T-helper 2 cell treated with Interferon-gamma antibody and Interleukin-4, amounts not matched to agents 100 ng/mL and 5 ng/mL, for 36 hours (primary cell): ENCODE measurements around the gene ABHD2. TPM values are rescaled to one million over a fixed set of nuclear protein-coding genes. Genes with fewer than 3 reads are reported as not detected.
"Not testable (repeated sequence)": the region's sequence is repeated elsewhere in the genome, so short reads cannot be mapped to it uniquely, and the experiment has no call there.

Source experiments
- intact Hi-C: fragments of 100-400 bp; cut with micrococcal nuclease; formaldehyde crosslinking; loops from one replicate; pipeline ENCODE4 v1.15.1; 2023
- total RNA-seq: library from RNA; stranded (reverse); gene quantifications from 2 replicates; pipeline ENCODE4 v1.2.3, GENCODE V29; 2022

Gene ABHD2
- total RNA-seq, 1 donor from 2014 or later, result 67.8 TPM

- intact Hi-C loops, result no loop called here
Observed at GRCh38 chr15:89119489-89120478, 31.5 kb downstream of the ABHD2 start.

GRCh38 chr15:89120479-89121000, 32.3 kb downstream of the ABHD2 start:
- intact Hi-C loops, result not testable (repeated sequence)

GRCh38 chr15:89121414-89121813, 33.2 kb downstream of the ABHD2 start:
- intact Hi-C loops, result no loop called here

- intact Hi-C loops, result no loop called here
Observed at GRCh38 chr15:89122505-89123180, 34.4 kb downstream of the ABHD2 start.

- intact Hi-C loops, result no loop called here
Observed at GRCh38 chr15:89123181-89123525, 34.9 kb downstream of the ABHD2 start.

- intact Hi-C loops, result loop anchor here (5.0 kb wide), 2 partner anchors 38 to 52 kb away; partner anchors contain the start of gene ABHD2
Observed at GRCh38 chr15:89125088-89125826, 37.0 kb downstream of the ABHD2 start.

GRCh38 chr15:89126009-89126408, 37.8 kb downstream of the ABHD2 start:
- intact Hi-C loops, result loop anchor here (5.0 kb wide), 2 partner anchors 39 to 51 kb away; partner anchors contain the start of gene ABHD2

GRCh38 chr15:89127054-89127702, 38.9 kb downstream of the ABHD2 start:
- intact Hi-C loops, result loop anchor here (5.0 kb wide), 2 partner anchors 40 to 50 kb away; partner anchors contain the start of gene ABHD2

- intact Hi-C loops, result loop anchor here (2.0 to 5.0 kb wide), 3 partner anchors 41 to 72 kb away; partner anchors contain the start of gene ABHD2
Observed at GRCh38 chr15:89128320-89129122, 40.3 kb downstream of the ABHD2 start.

GRCh38 chr15:89129123-89129815, 41.0 kb downstream of the ABHD2 start:
- intact Hi-C loops, result loop anchor here (2.0 to 5.0 kb wide), 3 partner anchors 42 to 72 kb away; partner anchors contain the start of gene ABHD2

- intact Hi-C loops, result loop anchor here (2.0 to 5.0 kb wide), 3 partner anchors 42 to 73 kb away; partner anchors contain the start of gene ABHD2
Observed at GRCh38 chr15:89129816-89130134, 41.5 kb downstream of the ABHD2 start.

- intact Hi-C loops, result no loop called here
Observed at GRCh38 chr15:89130201-89130600, 41.9 kb downstream of the ABHD2 start.

GRCh38 chr15:89131731-89132130, 43.5 kb downstream of the ABHD2 start:
- intact Hi-C loops, result no loop called here

- intact Hi-C loops, result no loop called here
Observed at GRCh38 chr15:89132611-89133507, 44.6 kb downstream of the ABHD2 start.

- intact Hi-C loops, result not testable (repeated sequence)
Observed at GRCh38 chr15:89135387-89136077, 47.3 kb downstream of the ABHD2 start.

GRCh38 chr15:89136078-89136806, 48.0 kb downstream of the ABHD2 start:
- intact Hi-C loops, result no loop called here
